Liver (tissue), 9 donors: ENCODE measurements around the gene PHF2. TPM values are rescaled to one million over a fixed set of nuclear protein-coding genes. Genes with fewer than 3 reads are reported as not detected.

Experiments
- DNase-seq: peaks from one replicate; pipeline ENCODE4 v3.0.0-alpha.2; 2017; ENCODE audit warnings: low spot score
- H3K27ac ChIP-seq, 2 donors: one replicate each; pipeline ENCODE4 v1.7.0; 2013; ENCODE audit warnings: inconsistent platforms in 2 of 2, low read length in 2 of 2, control low read depth in 1 of 2, low read depth in 1 of 2, mild to moderate bottlenecking in 1 of 2
- H3K27me3 ChIP-seq, 4 donors: one replicate each; pipeline versions ENCODE4 v1.6.1 to v1.7.0; 2013; ENCODE audit warnings: low read length in 3 of 4, inconsistent platforms in 1 of 4, mild to moderate bottlenecking in 1 of 4, moderate library complexity in 1 of 4; ENCODE audit not compliant: control insufficient read depth in 4 of 4, insufficient read depth in 4 of 4
- H3K36me3 ChIP-seq, 4 donors: one replicate each; pipeline versions ENCODE4 v1.6.1 to v1.7.0; 2013; ENCODE audit warnings: low read length in 3 of 4, mild to moderate bottlenecking in 3 of 4, low read depth in 1 of 4, moderate library complexity in 1 of 4; ENCODE audit not compliant: control insufficient read depth in 4 of 4, insufficient read depth in 3 of 4
- H3K4me1 ChIP-seq, 4 donors: one replicate each; pipeline versions ENCODE4 v1.6.1 to v1.7.0; 2013; ENCODE audit warnings: low read length in 3 of 4, mild to moderate bottlenecking in 3 of 4, moderate library complexity in 1 of 4; ENCODE audit not compliant: control insufficient read depth in 4 of 4, insufficient read depth in 4 of 4
- H3K4me3 ChIP-seq, 3 donors: one replicate each; pipeline versions ENCODE4 v1.6.1 to v1.7.0; 2013; ENCODE audit warnings: low read length in 3 of 3, control low read depth in 1 of 3, low read depth in 1 of 3, mild to moderate bottlenecking in 1 of 3
- H3K9ac ChIP-seq, 2 donors: one replicate each; pipeline ENCODE4 v1.7.0; 2013; ENCODE audit warnings: low read length in 2 of 2, mild to moderate bottlenecking in 2 of 2, moderate library complexity in 2 of 2, control low read depth in 1 of 2, low read depth in 1 of 2
- H3K9me3 ChIP-seq, 4 donors: one replicate each; pipeline versions ENCODE4 v1.6.1 to v1.7.0; 2013; ENCODE audit warnings: low read length in 3 of 4; ENCODE audit not compliant: control insufficient read depth in 4 of 4
- EGR1 ChIP-seq, 2 donors: IDR thresholded peaks; 2 replicates each; pipeline ENCODE4 v1.6.1; 2016 to 2018; ENCODE audit warnings: antibody characterized with exemption in 2 of 2, low read depth in 2 of 2
- FOXA1 ChIP-seq: IDR thresholded peaks from 2 replicates; pipeline ENCODE4 v1.6.1; 2016; ENCODE audit warnings: antibody characterized with exemption
- FOXA2 ChIP-seq: IDR thresholded peaks from 2 replicates; pipeline ENCODE4 v1.6.1; 2016; ENCODE audit warnings: antibody characterized with exemption
- GABPA ChIP-seq, 2 donors: IDR thresholded peaks in 1 of 2; conservative IDR thresholded peaks in 1 of 2; 2 replicates each; pipeline ENCODE4 v1.6.1; 2016; ENCODE audit warnings: antibody characterized with exemption in 2 of 2, mild to moderate bottlenecking in 1 of 2, moderate library complexity in 1 of 2
- HNF4G ChIP-seq: IDR thresholded peaks from 2 replicates; pipeline ENCODE4 v1.6.1; 2016; ENCODE audit warnings: antibody characterized with exemption
- JUND ChIP-seq, 2 donors: IDR thresholded peaks; 2 replicates each; pipeline ENCODE4 v1.6.1; 2016; ENCODE audit warnings: antibody characterized with exemption in 2 of 2
- NR2F2 ChIP-seq: IDR thresholded peaks from 2 replicates; pipeline ENCODE4 v1.6.1; 2016; ENCODE audit warnings: antibody characterized with exemption
- RAD21 ChIP-seq, 2 donors: IDR thresholded peaks; 2 replicates each; pipeline ENCODE4 v1.6.1; 2016; ENCODE audit warnings: antibody characterized with exemption in 2 of 2, mild to moderate bottlenecking in 2 of 2
- RXRA ChIP-seq, 2 donors: IDR thresholded peaks; 2 replicates each; pipeline ENCODE4 v1.6.1; 2017 to 2018; ENCODE audit warnings: antibody characterized with exemption in 2 of 2, mild to moderate bottlenecking in 1 of 2
- TAF1 ChIP-seq: conservative IDR thresholded peaks from 2 replicates; pipeline ENCODE4 v1.6.1; 2016; ENCODE audit warnings: antibody characterized with exemption, mild to moderate bottlenecking
- YY1 ChIP-seq: IDR thresholded peaks from 2 replicates; pipeline ENCODE4 v1.6.1; 2016; ENCODE audit warnings: antibody characterized with exemption, mild to moderate bottlenecking
- WGBS: extraction: QIAGEN DNeasy Blood & Tissue Kit; methylation state at CpG from one replicate; pipeline ENCODE4 v1.1.7; 2013; 5-methylcytosine and 5-hydroxymethylcytosine counted together
- polyA plus RNA-seq, 2 donors: library from polyadenylated mRNA; stranded (reverse) in 1 of 2; unstranded in 1 of 2; fragments of 200-250 nt in 1 of 2; fragments of >200 nt in 1 of 2; fragmentation: Nextera tagmentation in 1 of 2; extraction: Ambion mirVana in 1 of 2; gene quantifications; one replicate each; pipeline versions ENCODE4 v1.2.1 to v1.2.3, GENCODE V29; 2013 to 2015
- total RNA-seq, 2 donors: library from RNA; depleted of rRNA; stranded (reverse); fragments of >200 nt; gene quantifications; one replicate each; pipeline ENCODE4 v1.2.3, GENCODE V29; 2014
- TF ChIP-seq, protein P1 (sequence below): IDR thresholded peaks from 2 replicates; pipeline ENCODE4 v1.6.1; 2016; ENCODE audit warnings: antibody characterized with exemption
- TF ChIP-seq, protein P2 (sequence below): IDR thresholded peaks from 2 replicates; pipeline ENCODE4 v1.6.1; 2016; ENCODE audit warnings: antibody characterized with exemption, mild to moderate bottlenecking
- TF ChIP-seq, protein P3 (sequence below): IDR thresholded peaks from 2 replicates; pipeline ENCODE4 v1.6.1; 2016; ENCODE audit warnings: antibody characterized with exemption
- TF ChIP-seq, protein P4 (sequence below): IDR thresholded peaks from 2 replicates; pipeline ENCODE4 v1.6.1; 2016; ENCODE audit warnings: antibody characterized with exemption
- donor health status: healthy.
- donor health status: healthy.
- donor health status: healthy.
- donor health status: healthy.
- donor health status: healthy.

PHF2 gene
- total and polyA plus RNA-seq, 4 donors: 2.3 to 8.6 (median 6.7) TPM

DNA sequence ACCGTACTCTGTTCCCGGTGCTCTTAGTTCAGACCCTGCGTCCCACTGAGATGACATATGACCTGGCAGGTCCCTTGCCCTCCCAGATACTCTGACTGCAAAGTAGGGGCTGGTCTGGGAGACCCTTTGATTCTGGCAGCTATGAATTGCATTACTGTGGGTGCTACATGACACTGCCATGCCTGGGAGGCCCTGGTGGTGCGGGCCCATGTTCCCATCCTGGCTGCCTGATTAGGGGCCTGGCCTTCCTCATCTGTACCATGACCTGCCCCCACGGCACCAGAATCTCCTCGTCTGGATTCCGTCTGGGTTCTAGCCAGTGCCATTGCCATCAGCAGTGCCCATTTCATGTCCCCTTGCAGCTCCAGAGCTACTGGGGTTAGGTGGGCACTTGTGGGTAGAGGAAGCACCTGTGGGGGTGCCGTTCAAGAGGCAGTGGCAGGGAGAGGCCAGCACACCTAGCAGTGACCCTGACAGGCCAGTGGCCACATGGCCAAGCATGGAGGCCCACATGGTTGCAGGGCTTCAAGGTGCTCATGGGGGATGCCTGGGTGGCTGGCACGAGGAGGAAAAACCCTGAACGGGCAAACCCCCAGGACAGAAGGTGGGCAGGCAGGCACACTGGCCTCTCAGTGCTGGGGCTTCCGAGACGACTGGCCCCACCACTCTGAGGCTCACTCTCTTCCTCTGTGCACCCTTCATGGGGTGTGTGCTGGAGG is 69.7 kb downstream of the PHF2 start:
- Histone ChIP-seq H3K27ac (no peak overlapping the region), H3K9ac (no peak overlapping the region), H3K4me1 (no peaks in the 10 kb centered on the region), H3K36me3 (peaks cover 7 to 58% (median 17%) of the 10 kb centered on the region in 4 donors), H3K9me3 (no peaks in the 10 kb centered on the region), H3K4me3 (no peak overlapping the region), H3K27me3 (no peaks in the 10 kb centered on the region)
- no peak for DNase-seq
- WGBS: 96% methylated on average over 12 of the region's 12 CpGs
- TF ChIP-seq TAF1 (no peak), EGR1 (IDR thresholded peaks at IDR 0.05; ENCODE audit: low read depth in 2 of 2) (no peak), FOXA2 (no peak), HNF4G (no peak), YY1 (no peak)

DNA sequence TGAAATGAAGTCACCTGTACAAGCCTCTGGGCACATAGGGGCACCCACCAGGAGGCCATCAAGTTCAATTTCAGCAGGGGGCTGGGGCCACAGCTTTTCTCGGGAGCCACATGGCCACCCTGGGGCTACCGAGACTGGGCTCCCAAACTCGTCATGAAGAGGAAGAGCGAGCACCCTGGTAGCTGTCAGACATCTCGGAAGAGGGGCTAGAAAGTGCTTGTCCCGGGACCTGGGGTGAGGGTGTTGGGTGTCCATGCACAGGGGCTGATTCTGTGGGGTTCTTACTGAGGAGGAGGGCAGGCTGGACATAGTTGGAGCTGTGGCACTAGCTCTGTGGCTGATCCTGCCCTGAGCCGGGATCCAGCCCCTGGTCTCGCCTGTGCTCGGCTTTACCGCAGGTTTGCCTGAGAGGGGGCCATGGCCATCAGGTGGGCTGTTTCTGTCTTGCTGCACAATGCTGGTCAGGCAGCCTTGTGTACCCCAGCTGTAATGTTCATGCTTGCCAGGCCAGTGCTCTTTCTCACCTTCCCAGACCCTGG is 70.3 kb downstream of the PHF2 start:
- no peak for DNase-seq

DNA sequence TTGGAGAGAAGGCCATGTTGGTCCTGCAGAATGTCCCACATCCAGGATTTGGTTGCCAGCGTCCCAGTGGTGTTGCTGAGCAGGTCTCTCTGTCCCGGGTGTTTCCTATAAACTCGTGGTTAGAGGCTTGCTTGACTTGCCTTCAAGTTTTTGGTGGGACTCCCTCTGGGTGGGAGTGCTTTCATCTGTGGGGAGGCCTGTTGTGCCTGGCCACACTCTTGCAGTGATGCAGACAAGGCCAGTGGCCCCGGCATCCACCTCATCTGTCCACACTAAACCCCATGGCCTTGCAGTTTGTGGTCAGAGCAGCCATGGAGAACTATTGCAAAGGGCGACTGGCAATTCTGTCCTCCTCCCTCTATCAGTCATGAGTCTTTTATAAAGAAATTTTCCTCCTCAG is 71.8 kb downstream of the PHF2 start:
- H3K36me3 ChIP-seq: peaks cover 7 to 73% (median 16%) of the 10 kb centered on the region in 4 donors

More for the DNA sequence above, 70.3 kb downstream of the PHF2 start:
- H3K9ac ChIP-seq: no peak overlapping the region
- no peak overlapping the region for H3K27ac ChIP-seq
- WGBS: 95% methylated on average over 10 of the region's 10 CpGs
- no peaks in the 10 kb centered on the region for H3K4me1 ChIP-seq
- TF ChIP-seq, protein P1, sequence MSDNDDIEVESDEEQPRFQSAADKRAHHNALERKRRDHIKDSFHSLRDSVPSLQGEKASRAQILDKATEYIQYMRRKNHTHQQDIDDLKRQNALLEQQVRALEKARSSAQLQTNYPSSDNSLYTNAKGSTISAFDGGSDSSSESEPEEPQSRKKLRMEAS: no peak
- TF ChIP-seq GABPA (IDR thresholded peaks at IDR 0.05 in 1 of 2, conservative IDR thresholded peaks at IDR 0.05 in 1 of 2): no peak
- no peak for TF ChIP-seq RXRA (IDR thresholded peaks at IDR 0.05)
- TF ChIP-seq FOXA1: no peak
- no peak for TF ChIP-seq TAF1
- TF ChIP-seq YY1: no peak
- TF ChIP-seq, protein P2, sequence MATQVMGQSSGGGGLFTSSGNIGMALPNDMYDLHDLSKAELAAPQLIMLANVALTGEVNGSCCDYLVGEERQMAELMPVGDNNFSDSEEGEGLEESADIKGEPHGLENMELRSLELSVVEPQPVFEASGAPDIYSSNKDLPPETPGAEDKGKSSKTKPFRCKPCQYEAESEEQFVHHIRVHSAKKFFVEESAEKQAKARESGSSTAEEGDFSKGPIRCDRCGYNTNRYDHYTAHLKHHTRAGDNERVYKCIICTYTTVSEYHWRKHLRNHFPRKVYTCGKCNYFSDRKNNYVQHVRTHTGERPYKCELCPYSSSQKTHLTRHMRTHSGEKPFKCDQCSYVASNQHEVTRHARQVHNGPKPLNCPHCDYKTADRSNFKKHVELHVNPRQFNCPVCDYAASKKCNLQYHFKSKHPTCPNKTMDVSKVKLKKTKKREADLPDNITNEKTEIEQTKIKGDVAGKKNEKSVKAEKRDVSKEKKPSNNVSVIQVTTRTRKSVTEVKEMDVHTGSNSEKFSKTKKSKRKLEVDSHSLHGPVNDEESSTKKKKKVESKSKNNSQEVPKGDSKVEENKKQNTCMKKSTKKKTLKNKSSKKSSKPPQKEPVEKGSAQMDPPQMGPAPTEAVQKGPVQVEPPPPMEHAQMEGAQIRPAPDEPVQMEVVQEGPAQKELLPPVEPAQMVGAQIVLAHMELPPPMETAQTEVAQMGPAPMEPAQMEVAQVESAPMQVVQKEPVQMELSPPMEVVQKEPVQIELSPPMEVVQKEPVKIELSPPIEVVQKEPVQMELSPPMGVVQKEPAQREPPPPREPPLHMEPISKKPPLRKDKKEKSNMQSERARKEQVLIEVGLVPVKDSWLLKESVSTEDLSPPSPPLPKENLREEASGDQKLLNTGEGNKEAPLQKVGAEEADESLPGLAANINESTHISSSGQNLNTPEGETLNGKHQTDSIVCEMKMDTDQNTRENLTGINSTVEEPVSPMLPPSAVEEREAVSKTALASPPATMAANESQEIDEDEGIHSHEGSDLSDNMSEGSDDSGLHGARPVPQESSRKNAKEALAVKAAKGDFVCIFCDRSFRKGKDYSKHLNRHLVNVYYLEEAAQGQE: no peak
- TF ChIP-seq HNF4G: no peak
- TF ChIP-seq, protein P3, sequence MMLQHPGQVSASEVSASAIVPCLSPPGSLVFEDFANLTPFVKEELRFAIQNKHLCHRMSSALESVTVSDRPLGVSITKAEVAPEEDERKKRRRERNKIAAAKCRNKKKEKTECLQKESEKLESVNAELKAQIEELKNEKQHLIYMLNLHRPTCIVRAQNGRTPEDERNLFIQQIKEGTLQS: no peak
- no peak for TF ChIP-seq EGR1 (IDR thresholded peaks at IDR 0.05; ENCODE audit: low read depth in 2 of 2)
- TF ChIP-seq NR2F2: no peak
- TF ChIP-seq RAD21 (IDR thresholded peaks at IDR 0.05): no peak
- no peaks in the 10 kb centered on the region for H3K27me3 ChIP-seq
- no peak overlapping the region for H3K4me3 ChIP-seq
- H3K9me3 ChIP-seq: no peaks in the 10 kb centered on the region
- H3K36me3 ChIP-seq: peaks cover 7 to 63% (median 18%) of the 10 kb centered on the region in 4 donors

More for the DNA sequence above, 71.8 kb downstream of the PHF2 start:
- Histone ChIP-seq H3K9me3 (no peaks in the 10 kb centered on the region), H3K4me3 (no peak overlapping the region), H3K9ac (no peak overlapping the region), H3K4me1 (no peaks in the 10 kb centered on the region), H3K27me3 (no peaks in the 10 kb centered on the region), H3K27ac (no peak overlapping the region)
- 96% methylated on average over 5 of the region's 5 CpGs for WGBS
- DNase-seq: no peak
- TF ChIP-seq RAD21 (IDR thresholded peaks at IDR 0.05): no peak
- no peak for TF ChIP-seq JUND (IDR thresholded peaks at IDR 0.05)
- TF ChIP-seq HNF4G: no peak
- TF ChIP-seq, protein P4, sequence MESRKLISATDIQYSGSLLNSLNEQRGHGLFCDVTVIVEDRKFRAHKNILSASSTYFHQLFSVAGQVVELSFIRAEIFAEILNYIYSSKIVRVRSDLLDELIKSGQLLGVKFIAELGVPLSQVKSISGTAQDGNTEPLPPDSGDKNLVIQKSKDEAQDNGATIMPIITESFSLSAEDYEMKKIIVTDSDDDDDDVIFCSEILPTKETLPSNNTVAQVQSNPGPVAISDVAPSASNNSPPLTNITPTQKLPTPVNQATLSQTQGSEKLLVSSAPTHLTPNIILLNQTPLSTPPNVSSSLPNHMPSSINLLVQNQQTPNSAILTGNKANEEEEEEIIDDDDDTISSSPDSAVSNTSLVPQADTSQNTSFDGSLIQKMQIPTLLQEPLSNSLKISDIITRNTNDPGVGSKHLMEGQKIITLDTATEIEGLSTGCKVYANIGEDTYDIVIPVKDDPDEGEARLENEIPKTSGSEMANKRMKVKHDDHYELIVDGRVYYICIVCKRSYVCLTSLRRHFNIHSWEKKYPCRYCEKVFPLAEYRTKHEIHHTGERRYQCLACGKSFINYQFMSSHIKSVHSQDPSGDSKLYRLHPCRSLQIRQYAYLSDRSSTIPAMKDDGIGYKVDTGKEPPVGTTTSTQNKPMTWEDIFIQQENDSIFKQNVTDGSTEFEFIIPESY: no peak
